Ovary (tissue), 9 donors: ENCODE measurements around the gene HOXC4. TPM values are rescaled to one million over a fixed set of nuclear protein-coding genes. Genes with fewer than 3 reads are reported as not detected.
"Not testable (repeated sequence)": the region's sequence is repeated elsewhere in the genome, so short reads cannot be mapped to it uniquely, and the experiment has no call there.

ENCODE experiments used
- DNase-seq, 5 donors: peaks; one replicate each; pipeline ENCODE4 v3.0.0-alpha.2; 2019 to 2020
- H3K27ac ChIP-seq, 2 donors: fragments of 200-600 bp; one replicate each; pipeline versions ENCODE4 v1.5.1 to v1.8.0; 2019 to 2022
- H3K27me3 ChIP-seq: fragments of 200-600 bp; one replicate; pipeline ENCODE4 v1.8.0; 2022
- H3K36me3 ChIP-seq: fragments of 200-600 bp; sonication (generic); one replicate; pipeline ENCODE4 v1.5.1; 2019
- H3K4me1 ChIP-seq: one replicate; pipeline ENCODE4 v1.8.1; 2013; ENCODE audit warnings: mild to moderate bottlenecking, moderate library complexity; ENCODE audit not compliant: insufficient read depth
- H3K4me3 ChIP-seq: fragments of 200-600 bp; sonication (generic); one replicate; pipeline ENCODE4 v1.5.1; 2017
- H3K9me3 ChIP-seq, 2 donors: fragments of 200-600 bp in 1 of 2; sonication (generic) in 1 of 2; one replicate each; pipeline versions ENCODE4 v1.5.1 to v1.8.1; 2013 to 2019; ENCODE audit warnings: mild to moderate bottlenecking in 1 of 2, moderate library complexity in 1 of 2
- EP300 ChIP-seq: sonication (generic); formaldehyde crosslinking; IDR thresholded peaks from one replicate; pipeline ENCODE4 v1.6.1; 2017; ENCODE audit warnings: antibody characterized with exemption
- POLR2A ChIP-seq: fragments of 450-650 bp; IDR thresholded peaks from one replicate; pipeline ENCODE4 v1.6.1; 2017; ENCODE audit warnings: antibody characterized with exemption, mild to moderate bottlenecking, moderate library complexity
- WGBS, 3 donors: extraction: QIAGEN DNeasy Blood & Tissue Kit in 1 of 3; methylation state at CpG; one replicate each; pipeline versions ENCODE4 v1.1.5 to v1.1.7; 2013 to 2017; 5-methylcytosine and 5-hydroxymethylcytosine counted together
- intact Hi-C, 4 donors: fragments of 100-400 bp; cut with DNase I; formaldehyde crosslinking; loops; one replicate each; pipeline versions ENCODE4 v1.11.0 to v1.15.1; 2022 to 2023
- polyA plus RNA-seq, 2 donors: library from polyadenylated mRNA; stranded (reverse); fragments of 200-250 nt in 1 of 2; fragments of 350-450 nt in 1 of 2; fragmentation: Illumina TruSeq in 1 of 2; extraction: RNeasy Lipid Tissue Mini Kit (QIAGEN cat#74804) in 1 of 2; gene quantifications; one replicate each; pipeline ENCODE4 v1.2.3, GENCODE V29; 2013 to 2014
- total RNA-seq, 7 donors: library from RNA; depleted of rRNA in 2 of 7; stranded (reverse); fragments of >200 nt in 2 of 7; fragmentation: NEBNext Ultra II Directional in 3 of 7; extraction: Animal tissue kit (Norgen Biotek cat#: 25700) in 3 of 7; gene quantifications; one replicate each; pipeline versions ENCODE4 v1.1.0 to v1.2.4, GENCODE V29; 2016 to 2023
- TF ChIP-seq, protein P1 (sequence below), 3 donors: fragments of 450-650 bp in 2 of 3; fragments of 200-600 bp in 1 of 3; IDR thresholded peaks; one replicate each; pipeline versions ENCODE4 v1.5.1 to v1.8.0; 2016 to 2022; ENCODE audit warnings: antibody characterized with exemption in 3 of 3, mild to moderate bottlenecking in 1 of 3
- donor health status: DM: no; HTN: no; CAD: no; lungs with moderate emphysema.
- donor health status: DM: no; HTN: no; CAD: no.
- donor health status: Bipolar disorder and iron deficiency.
- donor health status: DM: yes; HTN: yes; CAD: no.
- donor health status: DM: no; HTN: no; CAD: no.
- donor health status: DM: yes; HTN: yes; CAD: no.

The HOXC4 gene
- total and polyA plus RNA-seq, 9 donors: 3.3 to 21.8 (median 11.5) TPM

DNA sequence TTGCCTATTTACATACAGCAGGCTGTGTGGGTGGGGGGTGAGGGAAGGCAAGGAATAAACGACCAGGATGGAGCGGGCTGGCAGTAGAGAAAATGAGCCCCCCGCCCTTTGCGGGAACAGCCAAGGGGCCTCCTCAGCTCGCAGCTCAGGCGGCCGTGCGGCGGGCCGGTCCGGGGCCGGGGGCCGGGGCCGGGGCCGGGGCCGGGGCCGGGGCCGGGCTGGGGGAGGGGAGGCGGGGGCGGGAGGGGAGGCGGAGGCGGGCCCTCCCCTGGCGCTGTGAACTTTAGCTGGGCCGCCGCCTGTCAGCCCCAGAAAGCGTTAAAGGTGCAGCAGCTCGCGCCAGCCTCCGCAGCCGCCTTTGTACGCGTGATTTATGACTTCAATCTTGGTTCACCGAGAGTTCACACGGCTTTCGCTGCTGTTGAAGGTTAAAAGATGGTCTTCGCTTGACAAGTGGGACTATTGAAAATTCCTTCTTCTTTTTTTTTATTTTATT, 28.8 kb downstream of the HOXC4 start:
- DNase-seq: peak; percentile 66 to 83 (median 79)
- H3K4me1 ChIP-seq: no peaks in the 10 kb centered on the region
- no peaks in the 10 kb centered on the region for H3K9me3 ChIP-seq
- H3K4me3 ChIP-seq: peak overlapping the region; percentile 30
- H3K27ac ChIP-seq: peak overlapping the region; percentile 50 to 96
- TF ChIP-seq, protein P1, sequence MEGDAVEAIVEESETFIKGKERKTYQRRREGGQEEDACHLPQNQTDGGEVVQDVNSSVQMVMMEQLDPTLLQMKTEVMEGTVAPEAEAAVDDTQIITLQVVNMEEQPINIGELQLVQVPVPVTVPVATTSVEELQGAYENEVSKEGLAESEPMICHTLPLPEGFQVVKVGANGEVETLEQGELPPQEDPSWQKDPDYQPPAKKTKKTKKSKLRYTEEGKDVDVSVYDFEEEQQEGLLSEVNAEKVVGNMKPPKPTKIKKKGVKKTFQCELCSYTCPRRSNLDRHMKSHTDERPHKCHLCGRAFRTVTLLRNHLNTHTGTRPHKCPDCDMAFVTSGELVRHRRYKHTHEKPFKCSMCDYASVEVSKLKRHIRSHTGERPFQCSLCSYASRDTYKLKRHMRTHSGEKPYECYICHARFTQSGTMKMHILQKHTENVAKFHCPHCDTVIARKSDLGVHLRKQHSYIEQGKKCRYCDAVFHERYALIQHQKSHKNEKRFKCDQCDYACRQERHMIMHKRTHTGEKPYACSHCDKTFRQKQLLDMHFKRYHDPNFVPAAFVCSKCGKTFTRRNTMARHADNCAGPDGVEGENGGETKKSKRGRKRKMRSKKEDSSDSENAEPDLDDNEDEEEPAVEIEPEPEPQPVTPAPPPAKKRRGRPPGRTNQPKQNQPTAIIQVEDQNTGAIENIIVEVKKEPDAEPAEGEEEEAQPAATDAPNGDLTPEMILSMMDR (IDR thresholded peaks at IDR 0.05): no peak
- no peak for TF ChIP-seq EP300
- TF ChIP-seq POLR2A: no peak
- intact Hi-C loops: no loop called here
- 2 to 7% (median 4%) methylated on average over 27 to 36 of the region's 36 CpGs for WGBS, 3 donors
- no peaks in the 10 kb centered on the region for H3K36me3 ChIP-seq
- no peaks in the 10 kb centered on the region for H3K27me3 ChIP-seq

DNA sequence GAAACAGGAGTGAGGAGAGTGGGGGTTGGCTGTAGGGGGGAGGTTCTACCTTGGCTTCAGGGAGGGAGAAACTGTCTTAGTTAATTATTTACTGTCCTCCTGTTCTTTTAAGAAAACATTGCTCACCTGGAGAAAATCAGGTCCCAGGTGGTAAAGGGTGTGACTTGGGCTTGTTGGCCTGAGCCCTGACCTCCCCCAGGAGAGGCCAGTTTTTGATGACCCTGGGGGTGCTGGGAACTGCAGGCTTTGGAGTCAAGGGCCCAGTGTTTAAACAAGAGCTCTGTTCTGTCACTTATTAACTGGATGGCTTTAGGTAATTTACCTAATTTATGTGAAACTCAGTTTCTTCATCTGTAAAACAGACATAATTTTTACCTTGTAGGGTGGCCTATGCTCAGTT, 34.4 kb downstream of the HOXC4 start:
- H3K27ac ChIP-seq, H3K9me3 ChIP-seq, H3K4me1 ChIP-seq, intact Hi-C loops, DNase-seq, H3K4me3 ChIP-seq, H3K36me3 ChIP-seq, H3K27me3 ChIP-seq: not testable (repeated sequence)

DNA sequence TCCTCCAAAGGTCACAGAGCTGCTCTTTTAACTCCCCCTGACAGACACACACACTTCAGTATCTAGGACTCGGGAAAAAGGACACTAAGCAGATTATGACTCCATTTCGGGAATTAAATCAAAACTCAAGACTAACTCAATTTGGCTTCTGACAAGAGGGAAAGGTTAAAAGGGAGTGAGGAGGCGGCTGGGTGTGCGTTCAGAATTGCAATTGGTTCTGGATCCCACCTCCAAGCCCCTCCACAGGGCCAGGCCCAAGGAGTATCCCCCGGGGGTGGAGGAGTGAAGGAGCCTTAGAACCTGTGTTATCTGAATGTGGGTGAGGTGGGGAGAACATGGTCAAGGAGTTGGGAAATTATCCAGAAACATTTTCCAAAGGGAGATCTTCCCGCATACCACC, 35.8 kb downstream of the HOXC4 start:
- H3K27ac ChIP-seq, H3K4me1 ChIP-seq, H3K9me3 ChIP-seq, H3K27me3 ChIP-seq, H3K36me3 ChIP-seq, H3K4me3 ChIP-seq, DNase-seq, intact Hi-C loops: not testable (repeated sequence)
- WGBS, 3 donors: 83 to 87% (median 85%) methylated on average over 6 of the region's 6 CpGs

DNA sequence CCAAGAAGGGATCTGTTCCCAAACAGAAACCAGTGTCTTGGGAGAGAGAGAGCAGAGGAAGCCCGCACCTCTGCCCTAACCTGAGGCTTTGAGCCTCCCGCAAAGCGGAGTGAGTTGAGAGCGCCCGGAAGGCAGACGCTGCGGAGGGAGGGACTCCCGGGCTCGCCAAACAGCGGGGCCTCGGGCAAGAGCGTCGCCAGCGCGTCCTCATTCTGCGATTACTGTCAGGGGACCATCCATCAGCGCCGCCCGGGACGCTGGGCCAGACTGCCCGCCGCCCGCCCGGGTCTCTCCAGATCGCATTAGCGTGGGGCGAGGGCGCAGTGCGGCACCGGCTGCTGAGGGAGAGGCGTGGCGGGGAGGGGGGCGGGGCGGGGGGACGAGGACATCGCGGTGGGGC, 36.7 kb downstream of the HOXC4 start:
- H3K4me1 ChIP-seq, H3K27ac ChIP-seq, H3K9me3 ChIP-seq, intact Hi-C loops, H3K36me3 ChIP-seq, H3K27me3 ChIP-seq: not testable (repeated sequence)
- 1 to 2% (median 1%) methylated on average over 18 to 37 of the region's 37 CpGs for WGBS, 3 donors
- peak overlapping the region; percentile 29 for H3K4me3 ChIP-seq
- peak in 1 of 5 donors; percentile 26 for DNase-seq

DNA sequence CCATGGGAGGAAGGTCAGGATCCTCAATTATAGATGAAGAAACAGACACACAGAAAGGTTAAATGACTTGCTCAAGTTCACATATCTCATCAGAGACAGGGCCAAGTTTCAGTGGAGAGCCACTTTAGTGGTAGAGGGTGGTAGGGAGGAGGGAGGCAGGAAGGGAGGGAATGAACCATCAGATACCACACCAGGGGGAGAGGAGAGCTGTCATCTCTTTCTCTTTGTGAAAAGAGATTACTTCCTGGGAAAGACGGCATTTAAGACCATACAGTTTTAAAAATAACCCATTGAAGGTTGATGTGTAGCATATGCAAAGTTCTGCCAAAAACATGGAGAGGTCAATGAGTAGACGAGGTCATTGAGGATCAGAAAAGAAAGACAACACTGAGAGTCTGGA, 39.3 kb downstream of the HOXC4 start:
- intact Hi-C loops, H3K4me3 ChIP-seq, H3K36me3 ChIP-seq, DNase-seq, H3K27ac ChIP-seq, H3K27me3 ChIP-seq, H3K9me3 ChIP-seq, H3K4me1 ChIP-seq: not testable (repeated sequence)
- 51 to 68% (median 64%) methylated on average over 2 of the region's 2 CpGs for WGBS, 3 donors

DNA sequence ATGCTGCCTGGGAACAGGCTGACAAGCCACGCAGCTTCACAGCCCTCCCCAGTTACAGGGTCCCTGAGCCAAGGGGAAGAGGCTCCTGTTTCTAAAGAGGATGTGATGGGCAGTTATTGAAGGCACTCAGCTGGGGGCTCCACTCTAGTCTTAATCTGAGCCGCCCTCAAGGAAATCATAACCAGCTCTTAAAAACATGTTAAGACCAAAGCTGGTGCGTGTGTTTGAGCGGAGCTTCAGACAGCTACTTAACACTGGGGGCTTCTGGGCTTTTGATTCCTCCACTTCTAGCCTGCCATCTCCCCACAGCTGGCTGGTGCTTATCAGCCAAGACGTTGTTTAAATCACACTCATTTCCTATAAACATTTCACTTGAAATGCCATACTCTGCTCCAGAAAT, 42.3 kb downstream of the HOXC4 start:
- 66 to 77% (median 76%) methylated on average over 5 of the region's 5 CpGs for WGBS, 3 donors
- H3K27ac ChIP-seq, H3K4me1 ChIP-seq: not testable (repeated sequence)

DNA sequence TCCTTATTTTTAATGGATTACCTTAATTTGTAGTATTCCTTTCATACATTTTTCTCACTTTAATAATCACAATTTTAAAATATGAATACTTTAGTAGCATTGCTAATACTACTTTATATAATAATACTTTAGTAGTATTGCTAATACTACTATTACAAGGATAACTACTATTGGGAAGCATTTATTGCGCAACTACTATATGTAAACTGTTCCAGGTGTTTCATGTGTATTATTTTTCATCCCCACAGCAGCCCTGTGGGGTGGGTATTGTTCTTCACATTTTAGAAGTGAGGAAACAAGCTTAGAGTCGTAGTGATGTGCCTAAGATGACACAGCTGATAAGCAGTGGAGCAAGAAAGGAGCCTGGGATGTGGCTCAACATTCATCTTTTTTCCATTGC, 45.0 kb downstream of the HOXC4 start:
- DNase-seq, intact Hi-C loops, H3K4me1 ChIP-seq, H3K36me3 ChIP-seq, H3K9me3 ChIP-seq, H3K27ac ChIP-seq, H3K27me3 ChIP-seq, H3K4me3 ChIP-seq: not testable (repeated sequence)
- 89 to 96% (median 93%) methylated on average over 2 of the region's 2 CpGs for WGBS, 3 donors

More for the DNA sequence above, 42.3 kb downstream of the HOXC4 start:
- DNase-seq, H3K4me3 ChIP-seq, H3K36me3 ChIP-seq, H3K27me3 ChIP-seq, H3K9me3 ChIP-seq, intact Hi-C loops: not testable (repeated sequence)

DNA sequence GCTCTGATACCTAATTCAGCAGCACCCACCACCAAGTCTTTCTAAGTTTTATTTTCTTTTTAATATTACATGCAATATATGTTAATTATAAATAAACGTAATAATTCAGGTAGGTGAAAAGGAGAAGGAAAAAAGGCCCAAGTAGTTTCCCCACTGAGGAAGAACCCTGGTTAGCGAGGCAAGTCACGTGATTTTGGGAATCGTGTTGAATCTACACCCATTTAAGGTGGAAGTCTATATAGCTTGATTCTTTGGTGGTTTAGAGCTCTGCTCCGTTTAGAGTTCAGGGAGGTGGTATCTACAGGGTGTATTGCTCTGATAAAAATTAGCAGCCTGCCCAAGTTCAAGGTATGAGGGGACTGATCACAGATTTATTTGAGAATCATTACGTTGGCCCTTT, 47.0 kb downstream of the HOXC4 start:
- H3K4me1 ChIP-seq, DNase-seq, H3K27me3 ChIP-seq, H3K9me3 ChIP-seq, intact Hi-C loops, H3K36me3 ChIP-seq, H3K27ac ChIP-seq, H3K4me3 ChIP-seq: not testable (repeated sequence)
- WGBS, 3 donors: 86 to 89% (median 88%) methylated on average over 6 of the region's 6 CpGs

DNA sequence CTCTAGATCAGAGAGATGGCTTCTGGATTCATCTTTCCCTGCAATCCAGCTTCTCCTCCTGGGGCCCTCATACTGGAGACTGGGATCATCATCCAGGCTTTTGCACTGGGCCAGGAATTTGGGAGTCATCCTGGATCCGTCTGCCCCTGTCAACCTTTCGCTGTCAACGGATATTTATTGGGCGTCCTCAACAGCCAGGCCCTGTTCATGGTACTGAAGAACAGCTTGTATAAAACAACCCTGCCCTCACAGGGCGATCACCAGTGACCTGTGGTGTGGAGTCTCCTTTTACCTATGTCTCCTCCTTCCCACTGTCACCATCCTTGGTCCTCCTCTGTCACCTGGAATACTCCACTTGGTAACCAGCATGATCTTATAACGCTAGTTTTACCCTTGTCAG, 48.6 kb downstream of the HOXC4 start:
- 57 to 77% (median 75%) methylated on average over 6 of the region's 6 CpGs for WGBS, 3 donors
- DNase-seq, intact Hi-C loops: not testable (repeated sequence)

DNA sequence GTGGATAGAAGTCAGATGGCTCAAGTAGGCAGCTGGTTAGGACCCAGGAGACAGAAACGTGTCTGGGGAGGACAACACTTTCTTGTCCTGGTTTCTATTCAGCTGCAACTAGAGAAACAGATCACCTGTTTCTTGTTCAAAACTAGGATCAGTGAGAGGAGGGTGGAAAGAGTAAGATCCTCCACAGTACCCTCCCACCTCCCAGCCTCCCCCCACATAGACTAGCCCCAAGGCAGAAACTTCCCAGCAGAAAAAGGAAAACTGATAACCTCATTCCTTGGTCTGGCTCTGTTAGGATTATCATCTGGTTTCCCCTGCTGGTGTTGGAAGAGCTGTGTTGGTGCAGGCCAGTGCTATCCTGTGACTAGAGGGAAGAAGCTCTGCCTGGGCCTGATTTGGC, 50.2 kb downstream of the HOXC4 start:
- H3K4me1 ChIP-seq, H3K9me3 ChIP-seq, intact Hi-C loops, H3K27ac ChIP-seq, H3K36me3 ChIP-seq, H3K27me3 ChIP-seq, DNase-seq, H3K4me3 ChIP-seq: not testable (repeated sequence)
- 60 to 86% (median 71%) methylated on average over 1 of the region's 1 CpG for WGBS, 3 donors

More for the DNA sequence above, 48.6 kb downstream of the HOXC4 start:
- H3K4me3 ChIP-seq, H3K27ac ChIP-seq, H3K4me1 ChIP-seq, H3K27me3 ChIP-seq, H3K36me3 ChIP-seq, H3K9me3 ChIP-seq: not testable (repeated sequence)
